ENCODE data around the gene PLD6.

PLD6 gene

DNA sequence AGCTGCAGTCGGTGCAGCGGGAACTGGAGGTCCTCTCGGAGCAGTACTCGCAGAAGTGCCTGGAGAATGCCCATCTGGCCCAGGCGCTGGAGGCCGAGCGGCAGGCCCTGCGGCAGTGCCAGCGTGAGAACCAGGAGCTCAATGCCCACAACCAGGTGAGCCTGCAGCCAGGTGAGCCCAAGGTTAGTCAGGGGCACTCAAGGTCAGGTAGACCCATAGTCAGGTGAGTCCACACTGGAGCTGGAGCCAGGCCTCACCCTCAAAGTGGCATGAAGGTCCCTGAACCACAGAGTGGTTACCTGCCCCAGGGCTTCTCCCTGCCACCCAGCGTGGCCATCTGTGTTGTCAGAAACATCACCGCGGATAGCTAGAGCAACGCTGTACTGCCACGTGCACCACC, 32.2 kb downstream of the PLD6 start:
- DNase-seq (ENCODE audit: insufficient read length, low spot score) (no peak), FAIRE-seq (no peak)
- TF ChIP-seq, protein P1, sequence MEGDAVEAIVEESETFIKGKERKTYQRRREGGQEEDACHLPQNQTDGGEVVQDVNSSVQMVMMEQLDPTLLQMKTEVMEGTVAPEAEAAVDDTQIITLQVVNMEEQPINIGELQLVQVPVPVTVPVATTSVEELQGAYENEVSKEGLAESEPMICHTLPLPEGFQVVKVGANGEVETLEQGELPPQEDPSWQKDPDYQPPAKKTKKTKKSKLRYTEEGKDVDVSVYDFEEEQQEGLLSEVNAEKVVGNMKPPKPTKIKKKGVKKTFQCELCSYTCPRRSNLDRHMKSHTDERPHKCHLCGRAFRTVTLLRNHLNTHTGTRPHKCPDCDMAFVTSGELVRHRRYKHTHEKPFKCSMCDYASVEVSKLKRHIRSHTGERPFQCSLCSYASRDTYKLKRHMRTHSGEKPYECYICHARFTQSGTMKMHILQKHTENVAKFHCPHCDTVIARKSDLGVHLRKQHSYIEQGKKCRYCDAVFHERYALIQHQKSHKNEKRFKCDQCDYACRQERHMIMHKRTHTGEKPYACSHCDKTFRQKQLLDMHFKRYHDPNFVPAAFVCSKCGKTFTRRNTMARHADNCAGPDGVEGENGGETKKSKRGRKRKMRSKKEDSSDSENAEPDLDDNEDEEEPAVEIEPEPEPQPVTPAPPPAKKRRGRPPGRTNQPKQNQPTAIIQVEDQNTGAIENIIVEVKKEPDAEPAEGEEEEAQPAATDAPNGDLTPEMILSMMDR (IDR thresholded peaks at IDR 0.05; ENCODE audit: insufficient read depth, missing control alignments), result no peak

DNA sequence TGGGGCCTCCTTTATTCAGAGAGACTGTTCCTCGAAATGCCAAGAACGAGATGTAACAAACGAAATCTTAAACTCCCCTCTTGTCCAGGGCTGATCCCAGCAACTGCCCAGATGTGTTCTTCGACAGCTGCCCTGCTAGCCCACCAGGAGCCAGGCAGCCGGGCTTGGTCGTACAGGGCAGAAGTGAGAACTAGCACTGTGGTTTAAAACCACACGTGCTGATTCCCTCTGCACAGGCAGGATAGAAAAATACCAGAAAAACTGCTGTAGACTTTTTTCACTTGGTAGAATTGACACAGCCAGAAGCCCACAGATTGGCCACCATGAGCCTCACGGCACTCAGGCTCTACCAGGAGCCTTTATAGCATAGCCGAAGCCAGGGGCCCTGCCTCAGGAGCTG, 33.1 kb downstream of the PLD6 start:
- DNase-seq (ENCODE audit: insufficient read length, low spot score), result no peak
- TF ChIP-seq, protein P1 (IDR thresholded peaks at IDR 0.05; ENCODE audit: insufficient read depth, missing control alignments), result no peak
- no peak for FAIRE-seq

- DNase-seq (ENCODE audit: insufficient read length, low spot score) (no peak), FAIRE-seq (no peak)
- TF ChIP-seq, protein P1 (IDR thresholded peaks at IDR 0.05; ENCODE audit: insufficient read depth, missing control alignments), result no peak
Observed at GRCh38 chr17:17172001-17172939, 33.9 kb downstream of the PLD6 start.

DNA sequence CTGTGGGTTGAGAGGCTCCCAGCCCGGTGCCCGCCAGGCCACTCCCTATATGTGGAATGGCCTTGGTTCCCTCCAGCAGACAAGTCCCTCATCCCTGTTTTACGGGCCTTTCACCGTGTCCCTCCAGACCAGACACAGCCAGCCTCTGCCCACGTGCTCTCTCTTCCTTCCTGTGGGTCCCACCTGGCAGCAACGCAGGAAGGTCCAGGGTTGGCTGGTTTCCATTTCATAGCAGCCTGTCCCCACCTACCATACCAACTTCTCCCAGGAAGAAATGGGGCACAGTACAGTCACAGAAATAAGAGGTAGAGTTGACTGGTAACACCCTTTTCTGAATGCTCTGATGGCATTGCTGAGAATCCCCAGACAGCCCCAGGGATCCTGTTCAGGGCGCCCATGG, 34.9 kb downstream of the PLD6 start:
- TF ChIP-seq, protein P1 (IDR thresholded peaks at IDR 0.05; ENCODE audit: insufficient read depth, missing control alignments), result no peak
- DNase-seq (ENCODE audit: insufficient read length, low spot score) (no peak), FAIRE-seq (no peak)

DNA sequence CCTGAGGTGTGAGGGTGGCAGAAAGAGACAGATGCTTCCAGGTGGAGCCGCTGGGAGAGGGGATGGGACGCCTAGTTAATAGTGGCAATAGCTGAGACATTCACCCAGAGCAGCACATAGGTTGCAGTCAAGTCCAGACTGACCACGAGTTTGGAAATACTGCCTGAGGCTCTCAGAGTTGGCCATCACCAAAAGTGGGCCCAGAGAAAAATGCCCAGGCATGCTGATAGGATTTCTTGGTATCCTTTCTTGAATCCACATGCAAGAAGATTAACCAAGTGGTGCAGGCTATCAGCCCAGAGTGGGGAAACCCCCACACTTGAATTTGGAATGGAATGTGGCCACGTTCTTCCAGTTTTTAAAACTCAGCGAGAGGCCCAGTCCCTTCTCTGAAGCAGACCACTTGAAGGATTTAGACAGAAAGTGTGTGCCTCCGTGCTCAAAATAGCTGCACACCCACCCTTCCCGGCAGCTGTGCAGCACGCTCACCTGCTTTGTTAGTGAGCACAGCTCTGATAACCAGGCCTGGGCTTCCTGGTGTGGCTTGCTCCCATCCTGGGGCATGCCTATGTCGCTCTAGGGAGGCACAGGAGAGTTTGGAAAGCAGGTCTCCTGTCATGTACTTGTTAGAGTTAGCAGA, 35.7 kb downstream of the PLD6 start:
- TF ChIP-seq, protein P1 (IDR thresholded peaks at IDR 0.05; ENCODE audit: insufficient read depth, missing control alignments), result no peak
- no peak for DNase-seq (ENCODE audit: insufficient read length, low spot score)
- no peak for FAIRE-seq

DNA sequence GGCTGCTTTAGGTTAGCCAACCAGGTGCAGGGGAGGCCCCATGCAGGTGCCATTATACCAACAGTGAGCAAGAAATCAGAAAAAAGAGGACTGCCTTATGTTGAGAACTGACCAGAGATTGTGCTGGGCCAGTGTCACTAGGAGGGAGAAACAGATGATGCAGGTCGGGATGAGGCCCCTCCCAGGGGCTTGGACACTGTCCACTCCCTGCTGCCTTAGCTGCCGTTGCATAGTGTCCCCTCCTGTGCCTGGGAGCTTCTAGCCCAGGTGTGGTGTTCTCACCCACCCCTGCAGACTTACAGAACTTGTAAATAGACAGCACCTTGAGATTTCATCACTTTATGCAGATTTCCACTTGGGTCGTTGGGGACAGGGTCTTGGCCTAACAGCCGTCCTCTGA, 36.7 kb downstream of the PLD6 start:
- TF ChIP-seq, protein P1 (IDR thresholded peaks at IDR 0.05; ENCODE audit: insufficient read depth, missing control alignments), result no peak
- no peak for DNase-seq (ENCODE audit: insufficient read length, low spot score)
- no peak for FAIRE-seq

DNA sequence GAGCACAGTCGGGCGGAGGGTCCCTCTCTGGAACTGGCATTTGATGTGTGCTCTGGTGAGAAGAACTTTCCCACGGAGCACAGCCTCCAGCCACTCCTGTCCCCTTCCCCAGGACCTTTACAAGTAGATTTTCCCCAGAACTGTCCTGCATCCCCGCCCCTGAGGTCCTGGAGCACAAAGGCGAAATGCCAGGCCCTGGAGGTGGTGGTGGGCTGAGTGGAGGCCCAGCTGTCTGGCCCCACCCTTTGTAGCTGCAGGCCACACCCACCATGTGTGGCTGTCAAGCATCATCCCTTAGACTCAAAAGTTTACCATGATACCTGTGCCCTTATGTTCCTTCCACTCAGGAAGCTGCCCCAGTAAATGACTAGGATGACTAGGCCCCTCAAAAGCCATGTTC, 37.7 kb downstream of the PLD6 start:
- no peak for DNase-seq (ENCODE audit: insufficient read length, low spot score)
- TF ChIP-seq, protein P1 (IDR thresholded peaks at IDR 0.05; ENCODE audit: insufficient read depth, missing control alignments), result no peak
- no peak for FAIRE-seq
